H1 (cell line): Measurements from ENCODE around the gene IL37. TPM values are rescaled to one million over a fixed set of nuclear protein-coding genes. Genes with fewer than 3 reads are reported as not detected.

Experiments used
- CTBP2 ChIP-seq: IDR thresholded peaks from 2 replicates; pipeline ENCODE4 v1.7.0; 2011; ENCODE audit warnings: borderline replicate concordance, mild to moderate bottlenecking, moderate library complexity, mixed read lengths, low read length; ENCODE audit not compliant: insufficient read depth, insufficient read length
- EGR1 ChIP-seq: IDR thresholded peaks from 2 replicates; pipeline ENCODE4 v1.6.1; 2011; ENCODE audit warnings: low read depth, low read length, borderline replicate concordance
- MAFK ChIP-seq: IDR thresholded peaks from 2 replicates; pipeline ENCODE4 v1.6.1; 2012; ENCODE audit warnings: low read depth, mild to moderate bottlenecking, improper control_type of control experiment, low read length
- MAX ChIP-seq: IDR thresholded peaks from 2 replicates; pipeline ENCODE4 v1.6.1; 2012; ENCODE audit warnings: inconsistent platforms
- NRF1 ChIP-seq: IDR thresholded peaks from 2 replicates; pipeline ENCODE4 v1.6.1; 2011; ENCODE audit warnings: mild to moderate bottlenecking, low read depth, low read length, improper control_type of control experiment
- POLR2A ChIP-seq, 2 experiments: IDR thresholded peaks; 1 replicate in 1 of 2; 2 replicates in 1 of 2; pipeline ENCODE4 v1.6.1; 2011; ENCODE audit warnings: low read depth in 2 of 2, low read length in 2 of 2, mild to moderate bottlenecking in 2 of 2; ENCODE audit errors: control extremely low read depth in 1 of 2
- POLR2AphosphoS5 ChIP-seq: IDR thresholded peaks from 2 replicates; pipeline ENCODE4 v1.6.1; 2011; ENCODE audit warnings: low read depth, low read length
- TBP ChIP-seq: IDR thresholded peaks from 2 replicates; pipeline ENCODE4 v1.6.1; 2011; ENCODE audit warnings: low read depth, low read length, improper control_type of control experiment
- TCF12 ChIP-seq: IDR thresholded peaks from 2 replicates; pipeline ENCODE4 v1.6.1; 2011; ENCODE audit warnings: low read depth, mild to moderate bottlenecking, low read length
- polyA plus RNA-seq, 7 experiments: library from polyadenylated mRNA; depleted of rRNA in 3 of 7; stranded (reverse) in 5 of 7; unstranded in 2 of 7; fragments of >200 nt in 5 of 7; fragments of 200-250 nt in 2 of 7; gene quantifications; 1 replicate in 5 of 7; 2 replicates in 1 of 7; 4 replicates in 1 of 7; pipeline versions ENCODE4 v1.2.1 to v1.2.3, GENCODE V29; 2011 to 2013; ENCODE audit warnings: missing spikeins in 2 of 7, mixed read lengths in 2 of 7
- total RNA-seq: library from RNA; stranded (reverse); fragmentation: NEBNext Ultra II Directional; extraction: Animal tissue kit (Norgen Biotek cat#: 25700); gene quantifications from 2 replicates; pipeline ENCODE4 v1.2.1, GENCODE V29; 2021

Gene IL37
- total and polyA plus RNA-seq, 2 of the 8 experiments (the other 6 are each of a cell fraction or from before 2014, with no cell fraction given) = 0.18 TPM; not detected in 1

DNA sequence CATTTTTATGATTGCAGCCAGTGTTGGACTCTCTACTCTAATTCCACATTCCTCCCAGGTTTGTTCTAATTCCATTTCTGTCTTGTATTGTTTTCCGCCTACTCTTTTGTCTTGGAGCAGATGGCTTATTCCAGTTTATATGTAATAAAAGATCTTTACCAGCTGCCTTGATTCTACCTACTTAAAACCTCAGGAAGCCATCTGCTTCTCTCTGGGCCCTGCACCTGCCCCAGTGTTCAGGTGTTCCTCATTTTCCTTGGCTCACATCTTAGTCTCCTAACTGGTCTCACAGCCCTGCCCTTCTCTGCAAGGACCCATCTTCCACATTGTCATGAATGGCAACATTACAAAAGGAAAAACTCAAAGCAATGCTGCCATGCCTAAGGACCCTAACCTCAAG, 21.0 kb upstream of the IL37 start (continued):
- TF ChIP-seq TBP (no peak), NRF1 (no peak), POLR2A (IDR thresholded peaks at IDR 0.05; ENCODE audit: control extremely low read depth in 1 of 2, low read depth in 2 of 2, low read length in 2 of 2) (no peak), CTBP2 (no peak), EGR1 (no peak), MAX (no peak), POLR2AphosphoS5 (no peak), MAFK (no peak), TCF12 (no peak)
